ENCODE data around the gene DPP6.

- TF ChIP-seq CTCF (IDR thresholded peaks at IDR 0.05; ENCODE audit: low read depth, low read length) (no peak), POLR2A (IDR thresholded peaks at IDR 0.05; ENCODE audit: extremely low read depth, insufficient read length) (no peak), MYC (IDR thresholded peaks at IDR 0.05; ENCODE audit: low read depth, low read length) (no peak)
Measured at GRCh38 chr7:154837087-154837486, 784.9 kb downstream of the DPP6 start.
